Fibroblast of villous mesenchyme (primary cell): ENCODE results near the gene FILIP1. TPM values are rescaled to one million over a fixed set of nuclear protein-coding genes. Genes with fewer than 3 reads are reported as not detected.

Source experiments
- DNase-seq: peaks from one replicate; pipeline ENCODE4 v3.0.0-alpha.2; 2010; ENCODE audit warnings: low read depth
- H3K4me3 ChIP-seq: 2 replicates; pipeline ENCODE4 v1.5.1; 2011; ENCODE audit warnings: low read depth, mild to moderate bottlenecking, low read length
- CTCF ChIP-seq: IDR thresholded peaks from 2 replicates; pipeline ENCODE4 v1.5.1; 2012; ENCODE audit warnings: low read depth, mild to moderate bottlenecking, low read length; ENCODE audit not compliant: insufficient read depth
- total RNA-seq: library from RNA; depleted of rRNA; stranded (reverse); fragments of >200 nt; gene quantifications from 2 replicates; pipeline ENCODE4 v1.2.3, GENCODE V29; 2012

The FILIP1 gene
- total RNA-seq, 1 donor, result 0.43 TPM

- no peak for TF ChIP-seq CTCF
- no peak overlapping the region for H3K4me3 ChIP-seq
- peak; percentile 79 for DNase-seq
Measured at GRCh38 chr6:75273009-75273408, 220.6 kb downstream of the FILIP1 start.

DNA sequence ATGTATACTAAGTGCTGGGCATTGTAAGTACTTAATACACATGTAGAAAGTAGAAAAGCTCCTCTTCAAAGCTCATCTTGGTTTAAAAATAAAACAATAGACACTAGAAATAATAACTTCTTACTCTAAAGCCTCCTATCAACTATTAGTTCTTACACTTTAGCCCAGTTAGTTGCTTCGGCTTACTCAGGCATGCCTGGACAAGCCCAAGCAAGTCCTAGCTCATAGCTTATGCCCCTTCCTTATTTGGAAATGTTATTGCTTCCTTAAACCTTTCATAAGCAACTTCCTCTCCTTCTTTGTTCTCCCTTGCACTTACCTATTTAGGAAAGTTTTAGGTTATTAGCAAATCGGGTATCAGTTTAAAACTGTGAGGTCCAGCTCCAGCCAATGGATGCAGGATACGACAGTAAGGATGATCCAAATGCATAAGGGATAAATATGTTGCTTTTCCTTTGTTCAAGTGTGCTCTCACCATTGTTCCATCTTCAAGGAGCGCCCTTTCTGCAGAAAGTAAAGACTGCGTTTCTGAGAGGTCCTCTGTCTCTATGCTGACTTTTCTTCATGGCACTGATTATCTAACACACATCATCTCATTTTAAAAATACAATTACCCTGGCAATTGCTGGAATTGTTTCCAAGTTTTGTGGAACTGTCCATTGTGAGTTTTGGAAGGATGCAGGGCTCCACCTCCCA lies 221.3 kb downstream of the FILIP1 start:
- TF ChIP-seq CTCF, result no peak
- peak; percentile 79 for DNase-seq
- H3K4me3 ChIP-seq, result no peak overlapping the region

DNA sequence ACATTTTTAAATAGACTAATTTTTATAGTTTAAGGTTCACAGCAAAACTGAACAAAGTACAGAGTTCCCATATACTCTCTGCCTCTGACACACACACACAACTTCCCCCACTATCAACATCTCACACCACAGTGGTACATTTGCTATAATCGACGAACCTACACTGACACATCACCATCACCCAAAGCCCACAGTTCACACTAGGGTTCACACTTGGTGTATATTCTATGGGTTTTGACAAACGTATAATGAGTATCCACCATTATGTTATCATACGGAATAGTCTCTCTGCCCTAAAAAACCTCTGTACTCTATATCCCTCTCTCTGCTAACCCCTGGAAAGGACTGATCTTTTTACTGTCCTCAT lies 224.6 kb downstream of the FILIP1 start:
- H3K4me3 ChIP-seq, result no peak overlapping the region
- DNase-seq, result no peak
- no peak for TF ChIP-seq CTCF

DNA sequence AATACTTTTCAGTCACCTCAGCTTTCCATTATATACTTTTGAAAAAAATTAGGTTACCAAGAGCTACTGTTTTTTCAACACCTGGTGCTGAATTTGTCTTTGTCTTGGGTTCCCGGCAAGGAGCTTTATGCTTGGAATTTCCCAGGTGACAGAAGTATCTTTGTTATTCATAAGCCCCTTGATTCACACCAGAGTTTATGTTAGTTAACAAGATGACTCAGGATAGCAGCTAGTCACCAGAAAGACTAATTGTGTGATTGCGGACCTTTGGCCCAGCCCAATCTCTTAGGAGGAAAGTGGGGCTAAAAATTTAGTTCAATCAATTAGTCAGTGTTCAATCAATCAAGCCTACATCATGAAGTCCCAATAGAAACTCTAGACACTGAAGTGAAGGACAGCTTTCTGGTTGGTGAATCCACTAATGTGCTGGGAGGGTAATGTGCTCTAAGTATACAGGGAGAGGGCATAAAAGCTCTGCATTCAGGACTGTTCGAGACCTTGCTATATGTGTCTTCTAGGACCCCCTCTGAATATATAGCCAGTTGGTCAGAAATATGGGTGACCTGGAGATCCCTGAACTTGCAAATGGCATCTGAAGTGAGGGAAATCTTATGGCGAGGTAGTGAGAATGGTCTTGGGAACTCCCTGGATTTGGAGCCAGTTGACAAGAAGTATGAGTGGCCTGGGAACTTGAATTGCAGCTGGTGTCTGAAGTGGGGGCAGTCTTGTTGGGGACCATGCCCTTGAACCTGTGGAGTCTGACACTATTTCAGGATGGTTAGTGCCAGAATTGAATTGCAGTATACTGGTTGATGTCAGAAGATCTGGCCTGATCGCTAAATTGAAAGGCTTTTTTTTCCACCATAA lies 225.2 kb downstream of the FILIP1 start:
- TF ChIP-seq CTCF, result no peak
- no peak overlapping the region for H3K4me3 ChIP-seq
- DNase-seq, result no peak

DNA sequence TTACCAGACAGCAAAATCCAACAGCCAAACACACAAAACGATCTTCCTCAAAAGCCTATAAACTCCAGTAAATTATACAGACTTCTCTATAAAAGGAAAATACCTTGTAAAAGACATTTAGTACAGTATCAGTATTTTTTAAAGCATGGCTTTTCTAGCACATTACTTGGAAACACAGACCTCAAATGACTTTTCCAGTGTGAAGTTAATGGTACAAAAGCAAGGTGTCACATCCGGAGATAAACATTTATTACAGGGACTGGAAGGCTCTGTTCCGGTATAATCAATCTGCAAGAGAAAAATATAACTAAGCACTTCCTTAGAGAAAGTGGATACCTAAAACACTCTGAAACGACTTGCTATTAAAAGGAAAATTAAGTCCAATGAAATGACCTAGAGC lies 226.1 kb downstream of the FILIP1 start:
- no peak overlapping the region for H3K4me3 ChIP-seq
- no peak for DNase-seq
- no peak for TF ChIP-seq CTCF

DNA sequence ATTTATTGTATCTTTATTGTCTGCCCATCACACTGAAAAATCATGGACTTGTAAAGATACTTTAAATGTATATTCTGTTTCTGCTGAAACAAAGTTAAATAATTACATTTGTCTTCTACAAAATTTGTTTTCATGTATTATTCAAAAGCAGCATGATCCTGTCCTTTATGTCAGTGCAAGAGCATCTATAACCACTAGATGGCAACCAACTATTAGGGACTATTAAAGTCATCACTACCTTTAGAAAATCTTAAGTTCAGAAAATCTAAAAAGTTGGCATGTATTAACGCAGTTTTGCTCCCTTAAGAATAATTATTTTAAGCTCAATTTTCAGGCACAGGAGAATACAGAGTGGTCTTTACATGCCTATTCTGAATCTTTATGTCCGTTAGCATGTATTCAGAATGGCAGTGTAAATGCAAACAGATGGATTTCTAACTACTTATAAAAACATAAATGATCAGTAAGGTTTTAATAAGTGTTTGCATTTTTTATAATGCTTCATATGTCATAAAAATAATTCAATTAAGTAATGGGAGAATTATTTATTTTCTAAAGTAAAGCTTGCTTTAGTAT lies 226.8 kb downstream of the FILIP1 start:
- peak; percentile 81 for TF ChIP-seq CTCF
- no peak overlapping the region for H3K4me3 ChIP-seq
- DNase-seq, result peak; percentile 69
